ENCODE results near the gene GPR31.
"Not testable (repeated sequence)": the region's sequence is repeated elsewhere in the genome, so short reads cannot be mapped to it uniquely, and the experiment has no call there.

The GPR31 gene, protein sequence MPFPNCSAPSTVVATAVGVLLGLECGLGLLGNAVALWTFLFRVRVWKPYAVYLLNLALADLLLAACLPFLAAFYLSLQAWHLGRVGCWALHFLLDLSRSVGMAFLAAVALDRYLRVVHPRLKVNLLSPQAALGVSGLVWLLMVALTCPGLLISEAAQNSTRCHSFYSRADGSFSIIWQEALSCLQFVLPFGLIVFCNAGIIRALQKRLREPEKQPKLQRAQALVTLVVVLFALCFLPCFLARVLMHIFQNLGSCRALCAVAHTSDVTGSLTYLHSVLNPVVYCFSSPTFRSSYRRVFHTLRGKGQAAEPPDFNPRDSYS

DNA sequence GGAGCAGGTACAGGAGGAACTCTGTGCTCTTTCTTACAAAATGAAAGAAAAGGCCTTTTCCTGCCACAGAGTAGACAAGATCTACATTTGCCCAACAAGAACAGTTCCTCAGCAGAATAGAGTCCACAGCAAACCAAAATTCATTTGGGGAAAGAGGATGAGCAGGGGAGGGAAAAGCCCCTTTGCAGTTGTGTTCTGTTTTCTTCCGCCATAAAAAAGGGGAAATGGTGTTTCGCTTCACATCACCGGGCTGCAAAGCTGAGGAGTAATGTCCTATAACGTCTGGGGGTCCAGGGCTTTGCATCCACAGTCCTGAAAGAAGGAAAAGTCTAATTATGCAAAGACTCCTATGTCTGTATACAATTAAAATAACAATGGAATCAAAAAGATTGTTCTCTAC is at the start of gene GPR31:
TSS of gene GPR31 (minus strand) at position 118 of the 400 bp plus-strand sequence. CDS start 149 bp downstream, outside the sequence.
- Histone ChIP-seq H3K9me3 (ENCODE audit: low read length) (no peaks in the 10 kb centered on the region), H3K36me3 (ENCODE audit: insufficient read depth, low read length) (no peaks in the 10 kb centered on the region), H2AFZ (ENCODE audit: low read depth, low read length) (no peak within 1 kb of the TSS), H3K4me3 (ENCODE audit: low read length) (no peak within 1 kb of the TSS), H3K27me3 (ENCODE audit: insufficient read depth, low read length) (no peaks in the 10 kb centered on the region), H3K4me1 (ENCODE audit: insufficient read depth, low read length) (peaks cover 16% of the 10 kb centered on the region)

GRCh38 chr6:167207527-167207926 is 49.7 kb upstream of the GPR31 start:
- Histone ChIP-seq H3K4me1 (ENCODE audit: insufficient read depth, low read length) (no peaks in the 10 kb centered on the region), H3K4me3 (ENCODE audit: low read length) (no peak overlapping the region), H3K9me3 (ENCODE audit: low read length) (no peaks in the 10 kb centered on the region), H3K27me3 (ENCODE audit: insufficient read depth, low read length) (peaks cover 2% of the 10 kb centered on the region), H3K36me3 (ENCODE audit: insufficient read depth, low read length) (no peaks in the 10 kb centered on the region), H2AFZ (ENCODE audit: low read depth, low read length) (no peak overlapping the region)

GRCh38 chr6:167205316-167205715 is 47.5 kb upstream of the GPR31 start:
- not testable (repeated sequence) for H3K4me3 ChIP-seq (ENCODE audit: low read length); H3K36me3 ChIP-seq (ENCODE audit: insufficient read depth, low read length); H3K27me3 ChIP-seq (ENCODE audit: insufficient read depth, low read length); H2AFZ ChIP-seq (ENCODE audit: low read depth, low read length); H3K4me1 ChIP-seq (ENCODE audit: insufficient read depth, low read length); H3K9me3 ChIP-seq (ENCODE audit: low read length)

GRCh38 chr6:167204059-167204348 is 46.2 kb upstream of the GPR31 start:
- not testable (repeated sequence) for H3K4me1 ChIP-seq (ENCODE audit: insufficient read depth, low read length); H3K9me3 ChIP-seq (ENCODE audit: low read length)

DNA sequence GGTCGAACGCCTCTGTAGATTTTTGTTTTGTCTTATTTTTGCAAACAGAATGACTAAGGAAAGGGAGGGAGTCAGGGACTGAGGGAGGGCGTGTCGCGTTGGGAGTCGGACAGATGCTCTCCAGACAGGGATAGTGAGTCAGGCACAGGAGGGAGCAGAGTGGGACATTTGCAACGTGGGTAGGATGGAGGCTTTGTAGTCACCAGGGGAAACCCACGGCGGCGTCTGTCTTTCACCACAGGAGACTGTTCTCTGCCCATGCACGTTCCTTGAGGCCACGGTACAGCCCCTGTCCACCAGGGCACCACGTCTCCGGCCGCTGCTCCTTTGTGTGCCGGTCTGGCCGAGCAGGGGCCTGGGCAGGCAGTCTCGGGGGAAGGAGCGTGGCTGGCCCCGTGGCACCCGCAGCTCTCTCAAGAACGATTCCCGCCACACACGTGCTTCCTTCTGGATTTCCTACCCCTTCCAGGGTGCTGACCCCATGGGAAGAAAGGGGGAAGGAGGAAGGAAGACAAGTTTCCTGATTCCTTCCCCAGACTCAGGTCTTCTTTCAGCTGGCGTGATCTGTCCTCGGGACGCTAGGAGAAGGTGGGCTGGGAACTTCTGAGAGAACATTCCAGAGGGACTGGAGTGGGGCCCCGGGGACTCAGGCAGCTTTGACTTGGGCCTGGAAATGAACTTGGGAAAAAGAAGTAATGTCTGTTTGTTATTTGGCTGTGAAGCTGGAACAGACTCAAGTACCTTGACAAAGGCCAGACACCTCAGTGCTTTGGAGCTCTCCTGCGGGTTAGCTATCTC is 45.7 kb upstream of the GPR31 start:
- H3K4me1 ChIP-seq (ENCODE audit: insufficient read depth, low read length); H3K27me3 ChIP-seq (ENCODE audit: insufficient read depth, low read length); H3K4me3 ChIP-seq (ENCODE audit: low read length); H2AFZ ChIP-seq (ENCODE audit: low read depth, low read length); H3K36me3 ChIP-seq (ENCODE audit: insufficient read depth, low read length); H3K9me3 ChIP-seq (ENCODE audit: low read length): not testable (repeated sequence)

More at GRCh38 chr6:167204059-167204348, 46.2 kb upstream of the GPR31 start:
- H3K4me3 ChIP-seq (ENCODE audit: low read length); H2AFZ ChIP-seq (ENCODE audit: low read depth, low read length); H3K27me3 ChIP-seq (ENCODE audit: insufficient read depth, low read length); H3K36me3 ChIP-seq (ENCODE audit: insufficient read depth, low read length): not testable (repeated sequence)

DNA sequence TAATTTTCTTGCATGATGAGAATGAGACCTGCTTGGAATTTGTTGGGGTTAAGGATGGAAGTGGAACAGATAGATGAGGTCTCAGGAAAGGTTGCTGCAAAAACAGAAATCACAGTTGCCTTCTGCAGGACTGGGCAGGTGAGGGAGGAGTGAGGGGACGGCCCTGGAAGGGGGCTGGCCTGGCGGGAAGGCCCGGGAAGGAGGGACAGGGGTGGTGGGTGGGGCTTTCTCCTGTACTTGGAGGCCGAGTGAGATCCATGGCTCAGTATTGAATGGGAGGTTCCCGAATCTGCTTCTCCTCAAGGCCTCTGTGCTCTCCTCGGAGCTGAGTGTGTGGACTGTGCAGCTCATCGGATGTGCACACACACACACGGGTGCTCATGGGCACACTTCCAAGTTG is 44.8 kb upstream of the GPR31 start:
- H3K4me1 ChIP-seq (ENCODE audit: insufficient read depth, low read length); H3K36me3 ChIP-seq (ENCODE audit: insufficient read depth, low read length); H2AFZ ChIP-seq (ENCODE audit: low read depth, low read length); H3K27me3 ChIP-seq (ENCODE audit: insufficient read depth, low read length); H3K9me3 ChIP-seq (ENCODE audit: low read length); H3K4me3 ChIP-seq (ENCODE audit: low read length): not testable (repeated sequence)

DNA sequence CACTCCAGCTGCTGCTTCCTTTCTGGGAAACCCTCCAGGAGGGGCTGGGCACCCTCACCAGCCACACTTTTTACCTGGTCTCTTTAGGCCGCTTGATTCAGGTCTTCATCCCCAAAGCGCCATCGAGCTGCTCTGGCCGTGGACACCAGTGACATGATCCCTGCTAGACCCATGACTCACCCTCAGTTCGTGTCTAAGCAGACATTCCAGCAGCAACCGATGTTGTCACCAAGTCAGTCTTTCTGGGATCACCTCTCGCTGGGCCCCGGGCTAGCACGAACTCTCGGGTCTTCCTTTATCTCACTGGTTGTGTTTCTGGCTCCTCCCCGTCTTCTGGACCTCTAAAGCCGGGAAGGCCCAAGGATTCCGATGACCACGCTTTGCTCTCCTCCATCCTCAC is 43.0 kb upstream of the GPR31 start:
- Histone ChIP-seq H3K4me1 (ENCODE audit: insufficient read depth, low read length) (no peaks in the 10 kb centered on the region), H3K4me3 (ENCODE audit: low read length) (no peak overlapping the region), H3K27me3 (ENCODE audit: insufficient read depth, low read length) (peaks cover 8% of the 10 kb centered on the region), H3K9me3 (ENCODE audit: low read length) (no peaks in the 10 kb centered on the region), H2AFZ (ENCODE audit: low read depth, low read length) (no peak overlapping the region), H3K36me3 (ENCODE audit: insufficient read depth, low read length) (no peaks in the 10 kb centered on the region)

GRCh38 chr6:167195941-167196610 is 38.3 kb upstream of the GPR31 start:
- not testable (repeated sequence) for H3K27me3 ChIP-seq (ENCODE audit: insufficient read depth, low read length)

DNA sequence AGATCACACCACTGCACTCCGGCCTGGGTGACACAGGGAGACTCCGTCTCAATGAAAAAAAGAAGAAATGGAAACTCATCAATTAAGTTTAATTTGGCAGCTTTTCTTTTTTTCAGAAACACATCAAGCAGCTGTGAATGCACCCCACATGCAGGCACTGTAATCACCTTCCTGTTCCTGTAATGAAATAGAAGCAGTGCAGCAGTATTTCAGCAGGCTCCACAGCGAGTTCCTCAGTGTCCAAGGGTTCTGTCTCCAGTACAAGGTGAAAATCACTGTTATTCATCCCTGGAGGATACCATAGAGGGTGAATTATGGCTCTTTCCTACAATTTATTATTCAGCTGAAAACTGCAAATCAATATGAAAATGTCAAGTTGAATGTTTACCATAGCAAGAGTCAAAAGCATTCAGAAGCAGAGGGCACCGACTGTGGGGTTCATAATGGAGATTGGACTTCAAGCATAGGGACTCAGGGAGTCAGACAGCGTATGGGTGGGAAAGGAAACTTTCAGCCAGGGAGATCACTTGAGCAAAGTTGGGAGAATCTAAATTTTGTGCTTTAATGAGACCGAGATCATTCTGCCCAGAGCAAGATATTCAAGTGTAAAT is 35.8 kb upstream of the GPR31 start:
- not testable (repeated sequence) for H3K4me3 ChIP-seq (ENCODE audit: low read length); H3K4me1 ChIP-seq (ENCODE audit: insufficient read depth, low read length); H2AFZ ChIP-seq (ENCODE audit: low read depth, low read length); H3K36me3 ChIP-seq (ENCODE audit: insufficient read depth, low read length); H3K9me3 ChIP-seq (ENCODE audit: low read length); H3K27me3 ChIP-seq (ENCODE audit: insufficient read depth, low read length)

More at GRCh38 chr6:167195941-167196610, 38.3 kb upstream of the GPR31 start:
- not testable (repeated sequence) for H3K9me3 ChIP-seq (ENCODE audit: low read length); H3K4me1 ChIP-seq (ENCODE audit: insufficient read depth, low read length); H2AFZ ChIP-seq (ENCODE audit: low read depth, low read length); H3K36me3 ChIP-seq (ENCODE audit: insufficient read depth, low read length); H3K4me3 ChIP-seq (ENCODE audit: low read length)

GRCh38 chr6:167191043-167191583 is 33.3 kb upstream of the GPR31 start:
- not testable (repeated sequence) for H3K9me3 ChIP-seq (ENCODE audit: low read length); H3K4me3 ChIP-seq (ENCODE audit: low read length); H2AFZ ChIP-seq (ENCODE audit: low read depth, low read length); H3K27me3 ChIP-seq (ENCODE audit: insufficient read depth, low read length); H3K36me3 ChIP-seq (ENCODE audit: insufficient read depth, low read length); H3K4me1 ChIP-seq (ENCODE audit: insufficient read depth, low read length)

DNA sequence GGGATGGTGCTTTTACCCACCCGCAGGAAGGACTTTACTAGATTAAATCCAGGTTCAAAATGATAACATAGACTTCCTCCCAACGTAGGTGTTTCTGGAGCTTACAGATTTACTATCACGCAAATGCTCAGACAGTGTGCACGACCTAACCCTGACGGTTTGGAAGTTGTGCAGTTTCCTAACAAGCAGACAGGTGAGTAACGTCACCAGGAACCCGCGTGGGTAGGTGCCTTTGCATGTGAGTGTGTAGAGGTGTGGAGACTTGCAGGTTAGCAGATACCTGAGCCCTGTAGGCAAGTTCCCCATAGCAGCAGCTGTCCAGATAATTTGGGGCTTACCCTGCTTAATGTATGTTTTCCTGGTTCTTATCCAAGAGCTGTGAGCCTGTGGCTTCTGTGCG is 29.5 kb upstream of the GPR31 start:
- not testable (repeated sequence) for H3K27me3 ChIP-seq (ENCODE audit: insufficient read depth, low read length); H3K4me3 ChIP-seq (ENCODE audit: low read length); H3K36me3 ChIP-seq (ENCODE audit: insufficient read depth, low read length); H2AFZ ChIP-seq (ENCODE audit: low read depth, low read length); H3K9me3 ChIP-seq (ENCODE audit: low read length); H3K4me1 ChIP-seq (ENCODE audit: insufficient read depth, low read length)

GRCh38 chr6:167185101-167185500 is 27.3 kb upstream of the GPR31 start:
- H3K4me3 ChIP-seq (ENCODE audit: low read length); H3K27me3 ChIP-seq (ENCODE audit: insufficient read depth, low read length); H3K36me3 ChIP-seq (ENCODE audit: insufficient read depth, low read length); H3K4me1 ChIP-seq (ENCODE audit: insufficient read depth, low read length); H3K9me3 ChIP-seq (ENCODE audit: low read length); H2AFZ ChIP-seq (ENCODE audit: low read depth, low read length): not testable (repeated sequence)

DNA sequence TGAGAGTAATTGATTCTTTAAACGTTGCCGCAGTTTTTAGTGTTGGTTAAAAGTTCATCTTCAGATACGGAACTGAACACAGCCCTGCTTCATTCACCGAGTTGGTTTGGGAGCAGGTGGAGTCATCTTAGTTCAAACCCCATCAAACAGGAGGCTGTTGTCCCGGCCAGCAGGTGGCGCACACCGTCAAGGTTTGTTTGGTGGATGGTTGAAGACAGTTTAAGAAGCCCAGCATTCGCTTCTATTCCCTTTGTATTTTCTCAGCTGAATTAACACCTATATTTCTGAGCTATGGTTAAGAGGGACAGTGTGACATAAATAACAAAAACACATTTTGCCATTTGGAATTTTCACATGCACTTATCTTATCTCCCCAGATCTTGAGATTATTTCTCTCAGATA is 25.1 kb upstream of the GPR31 start:
- not testable (repeated sequence) for H3K36me3 ChIP-seq (ENCODE audit: insufficient read depth, low read length); H3K4me1 ChIP-seq (ENCODE audit: insufficient read depth, low read length); H3K27me3 ChIP-seq (ENCODE audit: insufficient read depth, low read length); H2AFZ ChIP-seq (ENCODE audit: low read depth, low read length); H3K9me3 ChIP-seq (ENCODE audit: low read length); H3K4me3 ChIP-seq (ENCODE audit: low read length)
